Pericardium fibroblast (primary cell): ENCODE data around the gene CPEB1. TPM values are rescaled to one million over a fixed set of nuclear protein-coding genes. Genes with fewer than 3 reads are reported as not detected.

Experiments used
- total RNA-seq: library from RNA; depleted of rRNA; stranded (reverse); fragments of >200 nt; gene quantifications from 2 replicates; pipeline ENCODE4 v1.2.3, GENCODE V29; 2015

Gene CPEB1
- total RNA-seq = 3.3 and 4.2 TPM in 2 replicates

GRCh38 chr15:82647045-82647834 lies at the start of gene CPEB1:
Gene CPEB1 (minus strand): TSS chr15:82647363. CDS start chr15:82628459, 18,904 bp downstream.

GRCh38 chr15:82540055-82540983 lies 106.8 kb downstream of the CPEB1 start, which contains the start of gene RPS17:
Gene RPS17 (minus strand): TSS chr15:82540457. CDS start chr15:82540428, 29 bp downstream.

Other genes starting within 250 kb of the CPEB1 start
- gene GOLGA6L9, start 217.5 kb downstream of the CPEB1 start, total RNA-seq = 0.35 and 1.1 TPM in 2 replicates
- gene RPS17, start 106.9 kb downstream of the CPEB1 start, total RNA-seq = 3,826 and 6,562 TPM in 2 replicates
- 0.47 and 0.60 TPM in 2 replicates for gene AP3B2, start 62.5 kb upstream of the CPEB1 start, total RNA-seq
- gene FSD2, start 158.7 kb upstream of the CPEB1 start, total RNA-seq = not detected in 2 replicates
- 2.0 and 4.1 TPM in 2 replicates for gene WHAMM, start 162.3 kb upstream of the CPEB1 start, total RNA-seq